T-cell (primary cell): Measurements from ENCODE around the gene IPO13. TPM values are rescaled to one million over a fixed set of nuclear protein-coding genes. Genes with fewer than 3 reads are reported as not detected.

Experiments
- ATAC-seq, 4 experiments: fragments of 200-7000 bp in 3 of 4; fragments of 150-1000 bp in 1 of 4; cut with Tn5 transposase; replicated peaks in 1 of 4; 1 replicate in 3 of 4; 2 replicates in 1 of 4; pipeline ENCODE4 v1.10.0; 2021; ENCODE audit warnings: moderate library complexity in 3 of 4, mild to moderate bottlenecking in 2 of 4, moderate number of reproducible peaks in 1 of 4
- CTCF ChIA-PET, 2 donors: fragments of 300-600 bp; sonication (Branson Sonifier 250); formaldehyde crosslinking; loops; one replicate each; lab custom pipeline; 2022; ENCODE audit warnings: antibody characterized with exemption in 2 of 2; lab: Charles Lee
- POLR2A ChIA-PET, 2 donors: fragments of 300-600 bp; sonication (Branson Sonifier 250); formaldehyde crosslinking; loops; one replicate each; lab custom pipeline; 2022; ENCODE audit warnings: antibody characterized with exemption in 2 of 2; lab: Charles Lee
- DNase-seq, 35 experiments: peaks; one replicate each; pipeline versions ENCODE4 v3.0.0 to v3.0.0-alpha.2; 2013 to 2023
- H3K27ac ChIP-seq: one replicate; pipeline ENCODE4 v1.5.1; 2013; ENCODE audit warnings: low read length
- H3K27me3 ChIP-seq, 2 experiments: replicated peaks in 1 of 2; 1 replicate in 1 of 2; 2 replicates in 1 of 2; pipeline versions ENCODE4 v1.6.1 to v1.7.0; 2013; ENCODE audit warnings: low read length in 1 of 2, mixed read lengths in 1 of 2; ENCODE audit not compliant: control insufficient read depth in 2 of 2, insufficient read depth in 2 of 2; ENCODE audit errors: extremely low read depth in 1 of 2
- H3K36me3 ChIP-seq, 2 donors: 1 replicate in 1 of 2; 2 replicates in 1 of 2; pipeline versions ENCODE4 v1.6.1 to v1.7.0; 2013; ENCODE audit warnings: low read length in 1 of 2; ENCODE audit not compliant: control insufficient read depth in 2 of 2, insufficient read depth in 1 of 2; ENCODE audit errors: extremely low read depth in 1 of 2
- H3K4me1 ChIP-seq, 2 experiments: 1 replicate in 1 of 2; 2 replicates in 1 of 2; pipeline versions ENCODE4 v1.6.1 to v1.7.0; 2013; ENCODE audit warnings: low read length in 2 of 2, mixed read lengths in 1 of 2; ENCODE audit not compliant: insufficient read depth in 2 of 2, control insufficient read depth in 1 of 2; ENCODE audit errors: extremely low read depth in 1 of 2
- H3K4me3 ChIP-seq, 2 donors: 1 replicate in 1 of 2; 2 replicates in 1 of 2; pipeline versions ENCODE4 v1.5.1 to v1.7.0; 2013; ENCODE audit warnings: mild to moderate bottlenecking in 2 of 2, low read length in 1 of 2, moderate library complexity in 1 of 2; ENCODE audit not compliant: control insufficient read depth in 1 of 2; ENCODE audit errors: extremely low read depth in 1 of 2
- H3K9me3 ChIP-seq: 2 replicates; pipeline ENCODE4 v1.7.0; 2013
- H3K27ac Mint-ChIP-seq, 2 donors: one replicate each; pipeline ENCODE4 v1.8.0; 2020 to 2021; ENCODE audit warnings: mild to moderate bottlenecking in 2 of 2, mixed read lengths in 2 of 2
- H3K27me3 Mint-ChIP-seq, 2 donors: one replicate each; pipeline ENCODE4 v1.8.0; 2021 to 2022; ENCODE audit warnings: mixed read lengths in 2 of 2
- H3K36me3 Mint-ChIP-seq: one replicate; pipeline ENCODE4 v1.8.0; 2021; ENCODE audit warnings: mixed read lengths
- H3K4me1 Mint-ChIP-seq, 3 donors: one replicate each; pipeline ENCODE4 v1.8.0; 2020 to 2022; ENCODE audit warnings: mixed read lengths in 3 of 3, mild to moderate bottlenecking in 1 of 3
- H3K4me3 Mint-ChIP-seq, 3 donors: one replicate each; pipeline ENCODE4 v1.8.0; 2020 to 2022; ENCODE audit warnings: mild to moderate bottlenecking in 3 of 3, mixed read lengths in 3 of 3, moderate library complexity in 3 of 3
- H3K9me3 Mint-ChIP-seq, 3 donors: one replicate each; pipeline ENCODE4 v1.8.0; 2020 to 2022; ENCODE audit warnings: mixed read lengths in 3 of 3
- WGBS: methylation state at CpG from one replicate; pipeline ENCODE4 v1.1.5; 2013; ENCODE audit warnings: missing lambda C conversion rate; ENCODE audit not compliant: insufficient coverage; 5-methylcytosine and 5-hydroxymethylcytosine counted together
- total RNA-seq, 35 experiments: library from RNA in 6 of 35; stranded (reverse) in 6 of 35; fragments of 120-200 nt in 1 of 35; gene quantifications; one replicate each; pipeline versions ENCODE4 v1.2.1 to v1.2.4 and lab custom pipeline; 2013 to 2026

The IPO13 gene
- total RNA-seq, 5 donors from 2014 or later (not counting 1 experiment from before 2014, with no cell fraction given): 15.3 to 24.3 (median 22.1) TPM

- peaks cover 0 to 32% of the 10 kb centered on the region in 2 experiments for H3K4me1 ChIP-seq
- peaks cover 18 to 25% (median 23%) of the 10 kb centered on the region in 3 donors for H3K4me1 Mint-ChIP-seq
- H3K36me3 ChIP-seq: no peaks in the 10 kb centered on the region
- ATAC-seq (peak; percentile 38 to 72 (median 44)), DNase-seq (peak in 25 of 35 experiments; percentile 9 to 65 (median 39))
- peak overlapping the region in 1 of 3 donors; percentile 65 for H3K4me3 Mint-ChIP-seq
- no peaks in the 10 kb centered on the region for H3K9me3 Mint-ChIP-seq
- peaks cover 22 to 34% of the 10 kb centered on the region in 2 donors for H3K27me3 Mint-ChIP-seq
- H3K36me3 Mint-ChIP-seq: peaks cover 9% of the 10 kb centered on the region
- peaks cover 3 to 51% of the 10 kb centered on the region in 2 experiments for H3K27me3 ChIP-seq
- no peak overlapping the region for H3K27ac ChIP-seq
- POLR2A ChIA-PET: no interaction called here
- H3K4me3 ChIP-seq: no peak overlapping the region
- no peak overlapping the region for H3K27ac Mint-ChIP-seq
- no peaks in the 10 kb centered on the region for H3K9me3 ChIP-seq
- CTCF ChIA-PET: interaction anchor here (0.5 to 4.1 kb wide), 15 partner anchors 8 to 731 kb away, joined by 3 to 59 read pairs (median 3); partner anchors contain the start of gene KDM4A (in 1 of the 2)
- 41% methylated on average over 11 of the region's 13 CpGs for WGBS
Observed at GRCh38 chr1:43934101-43934985, 12.4 kb upstream of the IPO13 start.

GRCh38 chr1:43934986-43935324 is 11.8 kb upstream of the IPO13 start:
- 56% methylated on average over 4 of the region's 5 CpGs for WGBS
- H3K27ac ChIP-seq: no peak overlapping the region
- H3K4me1 ChIP-seq: peaks cover 0 to 32% of the 10 kb centered on the region in 2 experiments
- H3K27ac Mint-ChIP-seq: no peak overlapping the region
- ATAC-seq (no peak), DNase-seq (no peak)
- POLR2A ChIA-PET: no interaction called here
- H3K36me3 ChIP-seq: no peaks in the 10 kb centered on the region
- H3K27me3 Mint-ChIP-seq: peaks cover 22 to 34% of the 10 kb centered on the region in 2 donors
- H3K9me3 Mint-ChIP-seq: no peaks in the 10 kb centered on the region
- peaks cover 18 to 25% (median 23%) of the 10 kb centered on the region in 3 donors for H3K4me1 Mint-ChIP-seq
- no peaks in the 10 kb centered on the region for H3K9me3 ChIP-seq
- H3K36me3 Mint-ChIP-seq: peaks cover 5% of the 10 kb centered on the region
- CTCF ChIA-PET: interaction anchor here (0.5 to 4.1 kb wide), 14 partner anchors 8 to 732 kb away, joined by 3 to 59 read pairs (median 4); partner anchors contain the start of gene KDM4A (in 1 of the 2)
- peak overlapping the region in 1 of 3 donors; percentile 65 for H3K4me3 Mint-ChIP-seq
- H3K4me3 ChIP-seq: no peak overlapping the region
- peaks cover 3 to 51% of the 10 kb centered on the region in 2 experiments for H3K27me3 ChIP-seq

GRCh38 chr1:43935711-43936427 is 10.9 kb upstream of the IPO13 start:
- H3K4me1 ChIP-seq: peaks cover 0 to 32% of the 10 kb centered on the region in 2 experiments
- no peaks in the 10 kb centered on the region for H3K36me3 ChIP-seq
- H3K9me3 Mint-ChIP-seq: no peaks in the 10 kb centered on the region
- peak overlapping the region in 1 of 3 donors; percentile 49 for H3K4me3 Mint-ChIP-seq
- H3K36me3 Mint-ChIP-seq: peaks cover 5% of the 10 kb centered on the region
- ChIA-PET POLR2A (no interaction called here), CTCF (interaction anchor here (0.9 to 4.1 kb wide), 6 partner anchors 9 to 481 kb away, joined by 3 to 59 read pairs (median 8); no protein-coding TSS in a partner anchor)
- peaks cover 18 to 25% (median 23%) of the 10 kb centered on the region in 3 donors for H3K4me1 Mint-ChIP-seq
- no peak overlapping the region for H3K27ac ChIP-seq
- peaks cover 3 to 51% of the 10 kb centered on the region in 2 experiments for H3K27me3 ChIP-seq
- ATAC-seq (no peak), DNase-seq (no peak)
- H3K4me3 ChIP-seq: peak overlapping the region in 1 of 2 donors; percentile 52
- H3K9me3 ChIP-seq: no peaks in the 10 kb centered on the region
- peaks cover 22 to 34% of the 10 kb centered on the region in 2 donors for H3K27me3 Mint-ChIP-seq
- H3K27ac Mint-ChIP-seq: no peak overlapping the region
- WGBS: 5% methylated on average over 41 of the region's 48 CpGs

- Mint-ChIP-seq H3K27me3 (peaks cover 22 to 34% of the 10 kb centered on the region in 2 donors), H3K9me3 (no peaks in the 10 kb centered on the region), H3K27ac (no peak overlapping the region), H3K4me3 (peak overlapping the region; percentile 13 to 67 (median 17)), H3K36me3 (peaks cover 3% of the 10 kb centered on the region), H3K4me1 (peaks cover 18 to 25% (median 23%) of the 10 kb centered on the region in 3 donors)
- H3K4me1 ChIP-seq: peaks cover 0 to 32% of the 10 kb centered on the region in 2 experiments
- CTCF ChIA-PET: interaction anchor here (2.4 to 2.8 kb wide), 2 partner anchors 9 to 173 kb away, joined by 12 to 17 read pairs; no protein-coding TSS in a partner anchor
- POLR2A ChIA-PET: no interaction called here
- DNase-seq (peak in 2 of 35 experiments; percentile 26 to 32), ATAC-seq (peak in 3 of 4 experiments; percentile 38 to 56 (median 50))
- H3K36me3 ChIP-seq: no peaks in the 10 kb centered on the region
- no peak overlapping the region for H3K27ac ChIP-seq
- peak overlapping the region in 1 of 2 donors; percentile 58 for H3K4me3 ChIP-seq
- H3K9me3 ChIP-seq: no peaks in the 10 kb centered on the region
- peaks cover 3 to 51% of the 10 kb centered on the region in 2 experiments for H3K27me3 ChIP-seq
- WGBS: 14% methylated on average over 54 of the region's 56 CpGs
Observed at GRCh38 chr1:43936431-43937151, 10.2 kb upstream of the IPO13 start.

GRCh38 chr1:43937179-43937865 is 9.4 kb upstream of the IPO13 start:
- no peak overlapping the region for H3K4me3 ChIP-seq
- H3K27me3 ChIP-seq: peaks cover 3 to 45% of the 10 kb centered on the region in 2 experiments
- peaks cover 0 to 32% of the 10 kb centered on the region in 2 experiments for H3K4me1 ChIP-seq
- Mint-ChIP-seq H3K27ac (no peak overlapping the region), H3K27me3 (peaks cover 22 to 34% of the 10 kb centered on the region in 2 donors), H3K36me3 (peaks cover 3% of the 10 kb centered on the region), H3K4me1 (peaks cover 18 to 25% (median 23%) of the 10 kb centered on the region in 3 donors), H3K9me3 (no peaks in the 10 kb centered on the region), H3K4me3 (peak overlapping the region in 1 of 3 donors; percentile 67)
- H3K9me3 ChIP-seq: no peaks in the 10 kb centered on the region
- WGBS: 84% methylated on average over 3 of the region's 8 CpGs
- no peak overlapping the region for H3K27ac ChIP-seq
- POLR2A ChIA-PET: no interaction called here
- ATAC-seq (no peak), DNase-seq (no peak)
- H3K36me3 ChIP-seq: no peaks in the 10 kb centered on the region
- CTCF ChIA-PET: interaction anchor here in 1 of 2 donors (1.2 kb wide), 1 partner anchor 174 kb away, joined by 3 read pairs; no protein-coding TSS in a partner anchor
